ENCODE data around the gene XRCC3.

- no peak for TF ChIP-seq POLR2A (IDR thresholded peaks at IDR 0.05)
- TF ChIP-seq CTCF (IDR thresholded peaks at IDR 0.05) = no peak
Observed at GRCh38 chr14:103687712-103688111, 27.5 kb downstream of the XRCC3 start.
